ENCODE data around the gene LRRC37A3.
"Not testable (repeated sequence)": the region's sequence is repeated elsewhere in the genome, so short reads cannot be mapped to it uniquely, and the experiment has no call there.

LRRC37A3 gene

GRCh38 chr17:64925244-64925643 lies 6.0 kb upstream of the LRRC37A3 start:
- DNase-seq, result not testable (repeated sequence)

GRCh38 chr17:64923051-64923568 lies 3.8 kb upstream of the LRRC37A3 start:
- not testable (repeated sequence) for DNase-seq

GRCh38 chr17:64920419-64921172 lies 1.3 kb upstream of the LRRC37A3 start:
- no peak for DNase-seq

GRCh38 chr17:64920026-64920418 lies 744 bp upstream of the LRRC37A3 start:
- DNase-seq, result no peak

GRCh38 chr17:64918842-64919288 lies 413 bp downstream of the LRRC37A3 start:
- peak; percentile 44 for DNase-seq

- DNase-seq, result not testable (repeated sequence)
Observed at GRCh38 chr17:64917540-64917939, 1.7 kb downstream of the LRRC37A3 start.

- not testable (repeated sequence) for DNase-seq
Observed at GRCh38 chr17:64915244-64915643, 4.0 kb downstream of the LRRC37A3 start.

- not testable (repeated sequence) for DNase-seq
Observed at GRCh38 chr17:64910191-64910514, 9.1 kb downstream of the LRRC37A3 start.

GRCh38 chr17:64909511-64910190 lies 9.6 kb downstream of the LRRC37A3 start:
- not testable (repeated sequence) for DNase-seq

- DNase-seq, result not testable (repeated sequence)
Observed at GRCh38 chr17:64904069-64904468, 15.2 kb downstream of the LRRC37A3 start.

- DNase-seq, result not testable (repeated sequence)
Observed at GRCh38 chr17:64897136-64897535, 22.1 kb downstream of the LRRC37A3 start.

- not testable (repeated sequence) for DNase-seq
Observed at GRCh38 chr17:64874210-64874609, 45.1 kb downstream of the LRRC37A3 start.

- DNase-seq, result peak; percentile 79
Observed at GRCh38 chr17:64847504-64848466, 71.5 kb downstream of the LRRC37A3 start.

GRCh38 chr17:64846892-64847291 lies 72.4 kb downstream of the LRRC37A3 start:
- DNase-seq, result not testable (repeated sequence)

GRCh38 chr17:64843918-64844317 lies 75.4 kb downstream of the LRRC37A3 start:
- DNase-seq, result not testable (repeated sequence)

GRCh38 chr17:64842900-64843299 lies 76.4 kb downstream of the LRRC37A3 start:
- DNase-seq, result not testable (repeated sequence)

GRCh38 chr17:64840960-64841359 lies 78.3 kb downstream of the LRRC37A3 start:
- DNase-seq, result not testable (repeated sequence)

GRCh38 chr17:64838513-64838912 lies 80.8 kb downstream of the LRRC37A3 start:
- not testable (repeated sequence) for DNase-seq

GRCh38 chr17:64837018-64837761 lies 82.1 kb downstream of the LRRC37A3 start:
- peak; percentile 86 for DNase-seq

- DNase-seq, result peak; percentile 19
Observed at GRCh38 chr17:64836623-64837017, 82.7 kb downstream of the LRRC37A3 start.

- not testable (repeated sequence) for DNase-seq
Observed at GRCh38 chr17:64834060-64834459, 85.2 kb downstream of the LRRC37A3 start.

- DNase-seq, result not testable (repeated sequence)
Observed at GRCh38 chr17:64830631-64831040, 88.6 kb downstream of the LRRC37A3 start.

Measured in stimulated activated CD4-positive, alpha-beta T cell treated with anti-CD3 and anti-CD28 coated beads, Interleukin-4, amount 100 ng/mL, for 24 hours (primary cell).